Adrenal gland (tissue), 5 donors: ENCODE data around the gene SLC38A5.

ENCODE experiments used
- POLR2A ChIP-seq, 2 donors: fragments of 450-650 bp; IDR thresholded peaks; one replicate each; pipeline ENCODE4 v1.6.1; 2017; ENCODE audit warnings: antibody characterized with exemption in 2 of 2, mild to moderate bottlenecking in 2 of 2, moderate library complexity in 1 of 2
- TF ChIP-seq, protein P1 (sequence below), 6 experiments: fragments of 450-650 bp in 4 of 6; fragments of 200-600 bp in 2 of 6; sonication (generic) in 1 of 6; IDR thresholded peaks; 1 replicate in 5 of 6; 2 replicates in 1 of 6; pipeline versions ENCODE4 v1.5.1 to v1.8.0; 2016 to 2021; ENCODE audit warnings: antibody characterized with exemption in 6 of 6, mild to moderate bottlenecking in 2 of 6, moderate library complexity in 1 of 6
- donor health status: DM: no; HTN: no; CAD: no.

DNA sequence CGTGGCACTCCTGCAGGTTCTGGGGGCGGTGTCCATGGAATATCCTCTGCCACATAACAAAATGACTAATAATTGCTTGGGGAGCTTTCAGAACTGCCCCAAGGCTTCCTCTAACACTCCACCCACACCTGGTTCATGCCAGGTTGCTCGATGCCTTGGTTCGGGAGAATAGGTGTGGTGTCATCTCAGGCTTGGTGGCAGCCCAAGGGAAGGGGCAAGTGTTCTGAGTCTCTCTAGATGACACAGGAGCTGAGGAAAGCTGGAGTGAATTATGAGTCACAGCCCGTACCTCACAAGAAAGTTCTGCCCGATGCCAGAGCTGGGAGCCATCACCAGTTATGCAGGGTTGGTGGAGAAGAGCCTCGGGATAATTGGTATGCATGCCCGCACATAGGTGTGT, 20.6 kb upstream of the SLC38A5 start:
- TF ChIP-seq, protein P1, sequence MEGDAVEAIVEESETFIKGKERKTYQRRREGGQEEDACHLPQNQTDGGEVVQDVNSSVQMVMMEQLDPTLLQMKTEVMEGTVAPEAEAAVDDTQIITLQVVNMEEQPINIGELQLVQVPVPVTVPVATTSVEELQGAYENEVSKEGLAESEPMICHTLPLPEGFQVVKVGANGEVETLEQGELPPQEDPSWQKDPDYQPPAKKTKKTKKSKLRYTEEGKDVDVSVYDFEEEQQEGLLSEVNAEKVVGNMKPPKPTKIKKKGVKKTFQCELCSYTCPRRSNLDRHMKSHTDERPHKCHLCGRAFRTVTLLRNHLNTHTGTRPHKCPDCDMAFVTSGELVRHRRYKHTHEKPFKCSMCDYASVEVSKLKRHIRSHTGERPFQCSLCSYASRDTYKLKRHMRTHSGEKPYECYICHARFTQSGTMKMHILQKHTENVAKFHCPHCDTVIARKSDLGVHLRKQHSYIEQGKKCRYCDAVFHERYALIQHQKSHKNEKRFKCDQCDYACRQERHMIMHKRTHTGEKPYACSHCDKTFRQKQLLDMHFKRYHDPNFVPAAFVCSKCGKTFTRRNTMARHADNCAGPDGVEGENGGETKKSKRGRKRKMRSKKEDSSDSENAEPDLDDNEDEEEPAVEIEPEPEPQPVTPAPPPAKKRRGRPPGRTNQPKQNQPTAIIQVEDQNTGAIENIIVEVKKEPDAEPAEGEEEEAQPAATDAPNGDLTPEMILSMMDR (IDR thresholded peaks at IDR 0.05): no peak
- no peak for TF ChIP-seq POLR2A (IDR thresholded peaks at IDR 0.05)
